ENCODE measurements around the gene ATP4A.

ATP4A gene

GRCh38 chr19:35528218-35529038 lies 35.0 kb downstream of the ATP4A start, which contains the start of gene SBSN:
Gene SBSN (minus strand): TSS chr19:35528311. CDS start chr19:35528281, 30 bp downstream.
- no peaks in the 10 kb centered on the region for H3K4me1 ChIP-seq (ENCODE audit: control insufficient read depth, insufficient read depth, low read length)
- H3K9me3 ChIP-seq (ENCODE audit: control insufficient read depth, low read length): no peaks in the 10 kb centered on the region
- no peak within 1 kb of the TSS for H3K4me3 ChIP-seq (ENCODE audit: low read length)
- H3K27me3 ChIP-seq (ENCODE audit: control insufficient read depth, insufficient read depth, low read length): peaks cover 28% of the 10 kb centered on the region
- no peak within 1 kb of the TSS for H3K9ac ChIP-seq (ENCODE audit: low read length)
- no peaks in the 10 kb centered on the region for H3K36me3 ChIP-seq (ENCODE audit: control insufficient read depth, insufficient read depth, low read length)

GRCh38 chr19:35525873-35526272 lies 37.6 kb downstream of the ATP4A start:
- Histone ChIP-seq H3K36me3 (ENCODE audit: control insufficient read depth, insufficient read depth, low read length) (no peaks in the 10 kb centered on the region), H3K4me1 (ENCODE audit: control insufficient read depth, insufficient read depth, low read length) (no peaks in the 10 kb centered on the region), H3K9me3 (ENCODE audit: control insufficient read depth, low read length) (no peaks in the 10 kb centered on the region), H3K27me3 (ENCODE audit: control insufficient read depth, insufficient read depth, low read length) (peaks cover 7% of the 10 kb centered on the region), H3K4me3 (ENCODE audit: low read length) (no peak overlapping the region), H3K9ac (ENCODE audit: low read length) (no peak overlapping the region)

- H3K4me3 ChIP-seq (ENCODE audit: low read length): no peak overlapping the region
- H3K9ac ChIP-seq (ENCODE audit: low read length): no peak overlapping the region
- no peaks in the 10 kb centered on the region for H3K27me3 ChIP-seq (ENCODE audit: control insufficient read depth, insufficient read depth, low read length)
- no peaks in the 10 kb centered on the region for H3K9me3 ChIP-seq (ENCODE audit: control insufficient read depth, low read length)
- H3K36me3 ChIP-seq (ENCODE audit: control insufficient read depth, insufficient read depth, low read length): no peaks in the 10 kb centered on the region
- H3K4me1 ChIP-seq (ENCODE audit: control insufficient read depth, insufficient read depth, low read length): no peaks in the 10 kb centered on the region
Measured at GRCh38 chr19:35524181-35524837, 39.1 kb downstream of the ATP4A start.

- Histone ChIP-seq H3K4me1 (ENCODE audit: control insufficient read depth, insufficient read depth, low read length) (no peaks in the 10 kb centered on the region), H3K9ac (ENCODE audit: low read length) (no peak overlapping the region), H3K27me3 (ENCODE audit: control insufficient read depth, insufficient read depth, low read length) (no peaks in the 10 kb centered on the region), H3K4me3 (ENCODE audit: low read length) (no peak overlapping the region), H3K9me3 (ENCODE audit: control insufficient read depth, low read length) (no peaks in the 10 kb centered on the region), H3K36me3 (ENCODE audit: control insufficient read depth, insufficient read depth, low read length) (no peaks in the 10 kb centered on the region)
Measured at GRCh38 chr19:35522745-35523327, 40.6 kb downstream of the ATP4A start.

GRCh38 chr19:35521124-35521743 lies 42.2 kb downstream of the ATP4A start:
- no peaks in the 10 kb centered on the region for H3K27me3 ChIP-seq (ENCODE audit: control insufficient read depth, insufficient read depth, low read length)
- no peaks in the 10 kb centered on the region for H3K4me1 ChIP-seq (ENCODE audit: control insufficient read depth, insufficient read depth, low read length)
- H3K4me3 ChIP-seq (ENCODE audit: low read length): no peak overlapping the region
- H3K9ac ChIP-seq (ENCODE audit: low read length): no peak overlapping the region
- no peaks in the 10 kb centered on the region for H3K9me3 ChIP-seq (ENCODE audit: control insufficient read depth, low read length)
- H3K36me3 ChIP-seq (ENCODE audit: control insufficient read depth, insufficient read depth, low read length): no peaks in the 10 kb centered on the region

GRCh38 chr19:35519291-35519690 lies 44.2 kb downstream of the ATP4A start:
- Histone ChIP-seq H3K4me1 (ENCODE audit: control insufficient read depth, insufficient read depth, low read length) (peaks cover under 1% of the 10 kb centered on the region), H3K36me3 (ENCODE audit: control insufficient read depth, insufficient read depth, low read length) (no peaks in the 10 kb centered on the region), H3K27me3 (ENCODE audit: control insufficient read depth, insufficient read depth, low read length) (no peaks in the 10 kb centered on the region), H3K9ac (ENCODE audit: low read length) (no peak overlapping the region), H3K4me3 (ENCODE audit: low read length) (no peak overlapping the region), H3K9me3 (ENCODE audit: control insufficient read depth, low read length) (no peaks in the 10 kb centered on the region)

GRCh38 chr19:35518313-35518712 lies 45.1 kb downstream of the ATP4A start:
- Histone ChIP-seq H3K27me3 (ENCODE audit: control insufficient read depth, insufficient read depth, low read length) (peaks cover 6% of the 10 kb centered on the region), H3K4me3 (ENCODE audit: low read length) (no peak overlapping the region), H3K9me3 (ENCODE audit: control insufficient read depth, low read length) (no peaks in the 10 kb centered on the region), H3K36me3 (ENCODE audit: control insufficient read depth, insufficient read depth, low read length) (no peaks in the 10 kb centered on the region), H3K4me1 (ENCODE audit: control insufficient read depth, insufficient read depth, low read length) (peaks cover 5% of the 10 kb centered on the region), H3K9ac (ENCODE audit: low read length) (no peak overlapping the region)

- Histone ChIP-seq H3K36me3 (ENCODE audit: control insufficient read depth, insufficient read depth, low read length) (no peaks in the 10 kb centered on the region), H3K9me3 (ENCODE audit: control insufficient read depth, low read length) (no peaks in the 10 kb centered on the region)
Measured at GRCh38 chr19:35517342-35517741, 46.1 kb downstream of the ATP4A start.

GRCh38 chr19:35516310-35516709 lies 47.1 kb downstream of the ATP4A start:
- Histone ChIP-seq H3K36me3 (ENCODE audit: control insufficient read depth, insufficient read depth, low read length) (no peaks in the 10 kb centered on the region), H3K9ac (ENCODE audit: low read length) (no peak overlapping the region), H3K27me3 (ENCODE audit: control insufficient read depth, insufficient read depth, low read length) (peaks cover 15% of the 10 kb centered on the region), H3K4me3 (ENCODE audit: low read length) (no peak overlapping the region), H3K9me3 (ENCODE audit: control insufficient read depth, low read length) (no peaks in the 10 kb centered on the region), H3K4me1 (ENCODE audit: control insufficient read depth, insufficient read depth, low read length) (peaks cover 5% of the 10 kb centered on the region)

More at GRCh38 chr19:35517342-35517741, 46.1 kb downstream of the ATP4A start:
- Histone ChIP-seq H3K9ac (ENCODE audit: low read length) (no peak overlapping the region), H3K4me3 (ENCODE audit: low read length) (no peak overlapping the region), H3K27me3 (ENCODE audit: control insufficient read depth, insufficient read depth, low read length) (peaks cover 11% of the 10 kb centered on the region), H3K4me1 (ENCODE audit: control insufficient read depth, insufficient read depth, low read length) (peaks cover 5% of the 10 kb centered on the region)

- Histone ChIP-seq H3K4me3 (ENCODE audit: low read length) (no peak overlapping the region), H3K9ac (ENCODE audit: low read length) (no peak overlapping the region), H3K27me3 (ENCODE audit: control insufficient read depth, insufficient read depth, low read length) (peaks cover 29% of the 10 kb centered on the region), H3K9me3 (ENCODE audit: control insufficient read depth, low read length) (no peaks in the 10 kb centered on the region), H3K4me1 (ENCODE audit: control insufficient read depth, insufficient read depth, low read length) (peaks cover 17% of the 10 kb centered on the region), H3K36me3 (ENCODE audit: control insufficient read depth, insufficient read depth, low read length) (no peaks in the 10 kb centered on the region)
Measured at GRCh38 chr19:35514282-35514809, 49.1 kb downstream of the ATP4A start.

GRCh38 chr19:35513628-35514281 lies 49.7 kb downstream of the ATP4A start, which contains the start of gene DMKN:
Gene DMKN (minus strand): TSS chr19:35513649. CDS start chr19:35513475, 174 bp downstream.
- Histone ChIP-seq H3K36me3 (ENCODE audit: control insufficient read depth, insufficient read depth, low read length) (no peaks in the 10 kb centered on the region), H3K9ac (ENCODE audit: low read length) (no peak within 1 kb of the TSS), H3K9me3 (ENCODE audit: control insufficient read depth, low read length) (no peaks in the 10 kb centered on the region), H3K4me1 (ENCODE audit: control insufficient read depth, insufficient read depth, low read length) (peaks cover 23% of the 10 kb centered on the region), H3K27me3 (ENCODE audit: control insufficient read depth, insufficient read depth, low read length) (peaks cover 29% of the 10 kb centered on the region), H3K4me3 (ENCODE audit: low read length) (no peak within 1 kb of the TSS)

All from mucosa of stomach (tissue), 1 donor.